ENCODE results near the gene ZC3H10.

GRCh38 chr12:56130876-56131275 is 12.8 kb downstream of the ZC3H10 start:
- TF ChIP-seq CTCF (IDR thresholded peaks at IDR 0.05; ENCODE audit: low read depth, low read length, missing input control) (no peak), RXRA (IDR thresholded peaks at IDR 0.05) (no peak), HNF4G (IDR thresholded peaks at IDR 0.05) (no peak), HNF4A (conservative IDR thresholded peaks at IDR 0.05) (no peak), SP1 (IDR thresholded peaks at IDR 0.05) (no peak), REST (IDR thresholded peaks at IDR 0.05) (no peak), TAF1 (conservative IDR thresholded peaks at IDR 0.05) (no peak), EGR1 (IDR thresholded peaks at IDR 0.05; ENCODE audit: low read depth in 2 of 2) (no peak), NR2F2 (IDR thresholded peaks at IDR 0.05) (no peak), ATF3 (IDR thresholded peaks at IDR 0.05) (no peak), JUND (IDR thresholded peaks at IDR 0.05) (no peak), RAD21 (IDR thresholded peaks at IDR 0.05) (no peak)

All from liver (tissue), 3 donors.